HG03460 (cell line): ENCODE data around the gene NFIC.
"Not testable (repeated sequence)": the region's sequence is repeated elsewhere in the genome, so short reads cannot be mapped to it uniquely, and the experiment has no call there.

Experiments
- ATAC-seq: cut with Tn5 transposase; IDR thresholded peaks from one replicate; pipeline ENCODE4 v1.9.1; 2021; ENCODE audit not compliant: unreplicated experiment

NFIC gene

DNA sequence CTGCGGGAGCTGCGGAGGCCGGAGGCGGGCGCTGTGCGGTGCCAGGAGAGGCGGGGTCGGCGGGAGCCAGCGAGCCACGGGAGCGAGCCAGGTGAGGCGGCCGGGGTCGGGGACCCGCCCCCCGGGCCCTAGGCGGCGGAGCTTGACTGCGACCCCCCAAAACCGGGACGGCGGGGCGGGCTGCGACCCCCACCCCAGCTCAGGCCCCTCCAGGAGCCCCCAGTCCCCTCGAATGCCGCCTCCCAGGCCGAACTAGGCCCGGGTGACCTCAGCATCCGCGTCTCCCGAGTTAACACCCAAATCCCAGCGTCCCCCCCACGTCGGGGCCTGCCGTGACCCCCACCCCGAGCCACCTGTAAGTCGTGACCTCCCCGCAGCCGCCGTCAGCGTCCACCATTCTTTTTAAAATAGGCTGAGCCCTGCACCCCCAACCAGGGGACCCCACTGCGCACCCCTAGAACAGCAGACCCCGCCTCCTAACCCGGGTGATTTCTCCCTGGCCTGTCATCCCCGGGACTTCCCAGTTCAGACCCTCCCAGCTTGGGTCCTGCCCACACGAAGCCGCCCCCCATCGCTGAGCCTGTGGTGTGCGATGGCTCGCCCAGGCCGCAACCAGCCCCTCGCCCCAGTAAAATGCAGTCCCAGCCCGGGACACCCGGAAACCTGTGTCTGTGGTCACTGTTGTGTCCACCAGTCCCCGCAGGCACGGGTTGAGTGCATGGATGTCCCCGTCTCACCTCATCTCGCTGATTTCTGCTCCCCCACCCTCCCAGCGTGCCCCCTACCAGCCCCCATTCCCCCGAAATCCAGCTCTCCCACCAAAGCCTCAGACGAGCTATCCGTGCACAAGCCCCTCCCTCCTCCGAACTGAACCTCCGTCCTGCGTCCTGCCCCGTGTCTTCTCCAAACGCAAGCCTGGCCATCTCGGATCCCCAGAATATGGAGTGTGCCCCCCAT, 140.3 kb downstream of the NFIC start:
- ATAC-seq: peak; percentile 16

GRCh38 chr19:3507371-3508120, 141.2 kb downstream of the NFIC start:
- no peak for ATAC-seq

DNA sequence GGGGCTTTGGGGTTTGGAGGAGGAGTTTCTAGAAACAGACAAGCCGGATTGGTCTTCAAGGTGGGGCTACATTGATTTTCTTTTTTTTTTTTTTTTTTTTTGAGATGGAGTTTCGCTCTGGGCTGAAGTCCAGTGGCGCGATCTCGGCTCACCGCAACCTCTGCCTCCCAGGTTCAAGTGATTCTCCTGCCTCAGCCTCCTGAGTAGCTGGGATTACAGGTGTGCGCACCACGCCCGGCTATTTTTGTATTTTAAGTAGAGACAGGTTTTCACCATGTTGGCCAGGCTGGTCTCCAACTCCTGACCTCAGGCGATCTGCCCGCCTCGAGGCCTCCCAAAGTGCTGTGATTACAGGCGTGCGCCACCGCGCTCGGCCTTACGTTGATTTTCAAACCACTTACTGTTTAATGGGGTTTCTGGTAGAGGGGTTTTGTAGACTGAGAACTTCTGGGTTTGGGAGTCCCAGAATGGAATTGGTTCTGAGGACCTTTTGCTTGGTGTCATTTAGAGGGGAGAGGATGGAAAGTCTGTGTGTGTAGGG, 141.8 kb downstream of the NFIC start:
- not testable (repeated sequence) for ATAC-seq

DNA sequence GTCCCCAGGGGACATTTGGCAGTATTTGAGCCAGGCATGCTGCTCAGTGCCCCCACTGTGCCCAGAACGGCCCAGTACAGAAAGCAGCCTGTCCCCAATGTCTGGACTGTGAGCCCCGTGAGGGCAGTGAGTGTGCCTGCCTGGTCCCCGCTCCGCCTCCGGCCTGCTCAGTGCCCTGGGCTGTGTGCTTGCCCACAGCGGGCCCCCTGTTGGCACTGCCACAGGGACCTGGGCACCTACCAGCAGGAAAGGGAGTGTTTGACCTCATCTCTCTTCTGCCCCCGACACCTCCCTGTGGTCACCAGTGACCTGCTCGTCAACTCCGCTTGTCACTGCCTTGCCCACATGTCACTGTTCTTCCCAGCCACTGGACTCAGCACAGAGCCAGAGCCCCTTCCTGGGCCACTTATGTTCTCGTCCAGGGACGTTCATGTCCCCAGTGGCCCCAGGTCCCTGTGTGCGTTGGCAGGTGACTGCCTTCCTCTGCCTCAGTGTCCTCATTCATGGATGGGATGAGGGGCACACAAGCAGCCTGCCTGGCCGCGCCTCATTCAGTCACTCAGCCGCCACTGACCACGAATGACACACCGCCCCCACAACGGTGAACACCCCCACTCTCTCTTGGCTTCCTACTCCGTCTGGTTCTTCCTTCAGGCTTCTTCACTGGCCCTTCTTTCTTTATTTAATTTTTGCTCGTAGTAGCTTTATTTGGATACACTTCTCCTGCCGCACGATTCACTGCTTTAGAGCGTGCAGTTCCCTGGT, 142.6 kb downstream of the NFIC start:
- ATAC-seq: no peak

GRCh38 chr19:3509566-3509989, 143.2 kb downstream of the NFIC start:
- ATAC-seq: no peak

DNA sequence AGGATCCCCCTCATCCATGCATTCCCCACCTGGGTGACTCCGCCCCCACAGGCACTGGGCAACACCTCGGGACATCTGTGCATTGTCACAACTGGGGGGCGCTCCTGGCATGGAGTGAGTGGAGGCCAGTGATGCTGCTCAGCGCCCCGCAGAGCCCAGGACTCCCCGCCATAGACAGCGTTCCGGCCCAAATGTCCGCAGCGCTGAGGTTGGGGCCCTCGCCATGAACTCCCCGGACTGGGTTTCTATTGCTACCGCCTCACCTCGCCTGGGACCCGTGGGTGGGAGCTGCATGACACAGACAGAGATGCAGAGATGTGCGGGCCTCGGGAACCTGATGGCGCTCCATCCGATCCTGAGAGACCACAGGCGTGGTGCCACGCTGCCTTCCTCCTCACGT, 144.3 kb downstream of the NFIC start:
- no peak for ATAC-seq

GRCh38 chr19:3511506-3512251, 145.3 kb downstream of the NFIC start:
- no peak for ATAC-seq

- no peak for ATAC-seq
These were observed 146.3 kb downstream of the NFIC start for GRCh38 chr19:3512562-3513228.

DNA sequence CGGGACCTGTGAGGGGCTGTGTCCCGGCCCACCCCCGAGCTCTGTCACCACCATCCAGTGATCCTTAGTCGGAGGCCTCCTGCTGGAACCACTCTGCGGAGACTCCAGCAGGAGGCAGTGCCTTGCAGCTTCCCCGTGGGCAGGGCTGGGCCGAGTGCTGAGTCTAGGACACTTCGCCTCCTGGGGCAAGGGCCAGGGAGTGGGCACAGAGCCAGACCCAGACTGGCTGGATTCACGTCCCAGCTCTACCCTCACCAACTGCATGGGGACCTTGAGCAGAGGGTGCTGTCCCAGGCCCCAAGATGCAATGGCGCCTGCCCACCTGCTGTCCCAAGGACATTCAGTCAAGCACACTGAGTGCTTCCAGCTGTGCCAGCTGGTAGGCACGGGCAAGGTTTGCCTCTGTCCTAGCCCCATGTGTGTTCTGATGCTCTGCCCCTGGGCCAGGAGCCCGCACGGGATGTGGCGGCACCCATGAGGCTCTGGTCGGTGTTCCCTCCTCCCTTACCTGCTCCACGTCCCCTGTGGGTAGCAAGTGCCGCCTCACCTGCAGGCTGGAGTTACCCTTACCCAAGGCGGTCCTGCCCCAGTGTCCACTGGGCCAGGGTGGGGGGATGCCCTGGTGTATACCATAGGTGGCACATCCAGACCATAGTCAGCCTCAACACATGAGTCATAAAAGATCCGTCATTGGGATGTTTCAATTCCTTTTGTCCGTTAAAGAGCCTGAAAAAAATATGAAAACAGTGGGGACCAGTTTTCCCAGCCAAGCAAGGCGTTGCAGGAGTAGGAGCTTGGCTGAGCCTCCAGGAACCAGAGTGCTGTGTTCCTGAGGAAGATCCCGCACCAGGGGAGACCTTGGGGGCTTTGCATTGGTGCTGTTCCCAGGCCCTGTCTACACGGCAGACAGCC, 147.1 kb downstream of the NFIC start:
- no peak for ATAC-seq

DNA sequence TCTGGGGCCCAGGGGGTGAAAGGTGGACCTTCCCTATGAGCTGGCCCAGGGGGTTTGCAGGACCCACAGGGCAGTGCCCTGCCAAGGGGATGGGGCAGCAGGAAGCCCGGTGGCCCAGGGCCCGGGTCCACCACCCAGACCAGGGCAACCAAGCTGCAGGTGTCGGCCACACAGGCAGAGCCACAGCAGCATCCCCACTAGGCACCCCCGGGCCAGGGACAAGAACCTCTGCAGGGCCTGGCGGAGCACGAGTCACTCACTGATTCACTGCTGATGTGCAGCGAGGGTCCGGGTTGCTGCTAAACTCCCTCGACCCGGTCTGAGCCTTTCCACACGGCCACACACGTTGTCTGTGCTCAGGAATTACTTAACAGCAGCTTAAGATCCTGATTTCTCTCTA, 148.5 kb downstream of the NFIC start:
- no peak for ATAC-seq

- ATAC-seq: no peak
These were observed 149.6 kb downstream of the NFIC start for GRCh38 chr19:3515891-3516422.

- no peak for ATAC-seq
These were observed 150.4 kb downstream of the NFIC start for GRCh38 chr19:3516675-3517207.

GRCh38 chr19:3517638-3518037, 151.3 kb downstream of the NFIC start:
- ATAC-seq: no peak

DNA sequence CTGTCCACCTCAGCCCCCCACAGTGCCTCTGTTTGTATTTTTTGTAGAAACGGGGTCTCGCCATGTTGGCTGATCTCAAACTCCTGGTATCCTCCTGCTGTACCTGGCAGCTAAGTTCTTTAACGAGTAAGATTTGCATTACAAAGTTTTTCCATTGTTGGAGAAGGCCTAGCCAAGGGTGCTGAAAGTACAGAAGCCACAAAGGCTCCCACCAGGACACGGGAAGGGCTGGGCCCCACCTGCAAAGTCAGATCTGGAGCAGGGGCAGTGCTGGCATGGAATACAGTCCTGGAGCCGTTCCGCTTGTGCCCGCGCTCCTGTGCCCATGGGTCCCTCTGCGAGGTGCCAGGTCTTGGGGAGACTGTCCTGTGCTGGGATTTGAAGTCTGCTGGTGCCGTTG, 151.9 kb downstream of the NFIC start:
- no peak for ATAC-seq

DNA sequence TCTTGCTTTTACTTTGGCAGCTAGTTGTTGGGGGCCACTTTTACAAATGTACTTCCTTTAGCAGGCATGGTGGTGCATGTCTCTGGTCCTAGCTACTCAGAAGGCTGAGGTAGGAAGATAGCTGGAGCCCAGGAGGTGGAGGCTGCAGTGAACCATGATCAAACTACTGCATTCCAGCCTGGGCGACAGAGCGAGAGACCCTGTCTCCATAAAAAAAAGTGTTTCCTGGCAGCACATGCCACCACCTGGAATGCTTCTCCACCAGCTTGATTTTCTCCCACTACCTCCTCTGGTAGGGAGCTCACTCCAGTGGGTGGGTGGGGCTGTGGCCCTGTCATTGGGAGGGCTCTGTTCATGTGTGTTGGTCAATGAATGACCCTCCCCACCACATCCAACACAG, 152.3 kb downstream of the NFIC start:
- ATAC-seq: no peak
